Heart left ventricle (tissue), 16 donors: Measurements from ENCODE around the gene WSB1. TPM values are rescaled to one million over a fixed set of nuclear protein-coding genes. Genes with fewer than 3 reads are reported as not detected.

Experiments used
- ATAC-seq, 4 donors: fragments of 200-7000 bp; cut with Tn5 transposase; one replicate each; pipeline ENCODE4 v1.9.1; 2020 to 2022; ENCODE audit warnings: moderate library complexity in 4 of 4, mild to moderate bottlenecking in 3 of 4, moderate number of reproducible peaks in 1 of 4
- DNase-seq, 5 donors: peaks; one replicate each; pipeline ENCODE4 v3.0.0-alpha.2; 2020
- H3K27ac ChIP-seq, 12 donors: fragments of 200-600 bp; sonication (generic) in 4 of 12; one replicate each; pipeline versions ENCODE4 v1.5.0 to v1.8.0; 2016 to 2022; ENCODE audit warnings: mild to moderate bottlenecking in 2 of 12
- H3K27me3 ChIP-seq, 9 donors: fragments of 200-600 bp; sonication (generic) in 2 of 9; one replicate each; pipeline versions ENCODE4 v1.5.1 to v1.8.0; 2016 to 2022; ENCODE audit warnings: mild to moderate bottlenecking in 3 of 9
- H3K36me3 ChIP-seq, 9 donors: fragments of 200-600 bp; sonication (generic) in 2 of 9; one replicate each; pipeline versions ENCODE4 v1.5.0 to v1.8.0; 2018 to 2022; ENCODE audit warnings: mild to moderate bottlenecking in 2 of 9
- H3K4me1 ChIP-seq, 12 donors: fragments of 200-600 bp; sonication (generic) in 4 of 12; one replicate each; pipeline versions ENCODE4 v1.5.0 to v1.8.0; 2016 to 2022; ENCODE audit warnings: mild to moderate bottlenecking in 3 of 12
- H3K4me3 ChIP-seq, 12 donors: fragments of 200-600 bp; sonication (generic) in 4 of 12; one replicate each; pipeline versions ENCODE4 v1.5.0 to v1.8.0; 2017 to 2022; ENCODE audit warnings: mild to moderate bottlenecking in 9 of 12, moderate library complexity in 4 of 12
- H3K9me3 ChIP-seq, 12 donors: fragments of 200-600 bp; sonication (generic) in 4 of 12; one replicate each; pipeline versions ENCODE4 v1.5.0 to v1.8.0; 2016 to 2022; ENCODE audit warnings: mild to moderate bottlenecking in 1 of 12
- CTCF ChIP-seq, 12 donors: fragments of 200-600 bp; sonication (generic) in 4 of 12; IDR thresholded peaks; one replicate each; pipeline versions ENCODE4 v1.5.0 to v1.8.0; 2018 to 2022; ENCODE audit warnings: antibody characterized with exemption in 12 of 12, mild to moderate bottlenecking in 5 of 12
- POLR2A ChIP-seq, 2 donors: fragments of 450-650 bp; IDR thresholded peaks; one replicate each; pipeline ENCODE4 v1.6.1; 2017; ENCODE audit warnings: antibody characterized with exemption in 2 of 2, mild to moderate bottlenecking in 2 of 2, moderate library complexity in 2 of 2
- WGBS, 4 donors: extraction: QIAGEN DNeasy Blood & Tissue Kit in 2 of 4; methylation state at CpG; one replicate each; pipeline versions ENCODE4 v1.1.5 to v1.1.7; 2013 to 2018; 5-methylcytosine and 5-hydroxymethylcytosine counted together
- intact Hi-C, 10 donors: fragments of 100-400 bp; cut with DNase I; formaldehyde crosslinking; loops; one replicate each; pipeline versions ENCODE4 v1.11.1 to v1.14.2; 2022
- polyA plus RNA-seq, 2 donors: library from polyadenylated mRNA; stranded (reverse); fragments of 200-250 nt; gene quantifications; one replicate each; pipeline ENCODE4 v1.2.3, GENCODE V29; 2013
- total RNA-seq, 9 donors: library from RNA; depleted of rRNA in 2 of 9; stranded (reverse); fragments of >200 nt in 2 of 9; fragmentation: NEBNext Ultra II Directional in 3 of 9; extraction: Animal tissue kit (Norgen Biotek cat#: 25700) in 3 of 9; gene quantifications; one replicate each; pipeline versions ENCODE4 v1.1.0 to v1.2.4, GENCODE V29; 2016 to 2023
- donor health status: ischemic (EF 13 %, LVEDD 7.1; RV severe dilation, severe dysfunction).
- donor health status: healthy with polysubstance abuse.
- donor health status: DM: no; HTN: yes; CAD: no.
- donor health status: DM: no; HTN: no; CAD: no.
- donor health status: ischemic (EF 25% LVEDD 6.9; RV normal size, moderate dysfunction).
- donor health status: ischemic (EF 25% LVEDD 5.7; RV mildly dilated, moderate dysfunction).
- donor health status: healthy.
- donor health status: DM: yes; HTN: yes; CAD: no.
- donor health status: ischemic (EF 35%, LVEDD 5.7; RV mildly dilated, moderate dysfunction).
- donor health status: nonischemic (EF 11% LVEDD 7.7; RV severe dilation, severe dysfunction).
- donor health status: DM: yes; HTN: yes; CAD: no.
- donor health status: PGD.
- donor health status: ischemic (EF 29% LVEDD 5.4; RV normal size, mild dysfunction).
- donor health status: nonischemic (EF 23%, LVEDD 6.1; RV moderate dilation, normal function).

WSB1 gene
- total and polyA plus RNA-seq, 11 donors, result 22.3 to 119 (median 56.2) TPM

- 65 to 78% (median 72%) methylated on average over 17 of the region's 17 CpGs for WGBS, 4 donors
- DNase-seq (no peak), ATAC-seq (no peak)
- peak overlapping the region in 1 of 12 donors; percentile 62 for H3K27ac ChIP-seq
- peaks cover 0 to 48% (median 27%) of the 10 kb centered on the region in 12 donors for H3K4me1 ChIP-seq
- no peak overlapping the region for H3K4me3 ChIP-seq
- H3K36me3 ChIP-seq, result no peaks in the 10 kb centered on the region
- peaks cover 0 to 2% (median 0%) of the 10 kb centered on the region in 12 donors for H3K9me3 ChIP-seq
- intact Hi-C loops, result loop anchor here in 1 of 10 donors (5.0 kb wide), 1 partner anchor 103 kb away; no protein-coding TSS in a partner anchor
- no peak for TF ChIP-seq CTCF (IDR thresholded peaks at IDR 0.05)
- no peaks in the 10 kb centered on the region for H3K27me3 ChIP-seq
These were observed 51.4 kb downstream of the WSB1 start for GRCh38 chr17:27345141-27345904.

GRCh38 chr17:27346228-27346899, 52.5 kb downstream of the WSB1 start:
- no peak for ATAC-seq

GRCh38 chr17:27348196-27348595, 54.3 kb downstream of the WSB1 start:
- DNase-seq (no peak), ATAC-seq (no peak)
- Histone ChIP-seq H3K27me3 (no peaks in the 10 kb centered on the region), H3K27ac (peak overlapping the region in 3 of 12 donors; percentile 60 to 84 (median 68)), H3K36me3 (no peaks in the 10 kb centered on the region), H3K9me3 (peaks cover 0 to 6% (median 0%) of the 10 kb centered on the region in 12 donors), H3K4me1 (peaks cover 0 to 45% (median 28%) of the 10 kb centered on the region in 12 donors), H3K4me3 (peak overlapping the region in 1 of 12 donors; percentile 60)
- WGBS, 4 donors, result 70 to 81% (median 76%) methylated on average over 2 of the region's 2 CpGs
- TF ChIP-seq CTCF (IDR thresholded peaks at IDR 0.05) (no peak), POLR2A (IDR thresholded peaks at IDR 0.05) (no peak)
- intact Hi-C loops, result loop anchor here in 1 of 10 donors (5.0 kb wide), 1 partner anchor 106 kb away; no protein-coding TSS in a partner anchor

More at GRCh38 chr17:27346228-27346899, 52.5 kb downstream of the WSB1 start:
- Histone ChIP-seq H3K4me3 (no peak overlapping the region), H3K9me3 (peaks cover 0 to 6% (median 0%) of the 10 kb centered on the region in 12 donors), H3K27ac (peak overlapping the region in 2 of 12 donors; percentile 10 to 17), H3K36me3 (no peaks in the 10 kb centered on the region), H3K27me3 (no peaks in the 10 kb centered on the region), H3K4me1 (peaks cover 0 to 39% (median 20%) of the 10 kb centered on the region in 12 donors)
- intact Hi-C loops, result loop anchor here in 1 of 10 donors (5.0 kb wide), 1 partner anchor 104 kb away; no protein-coding TSS in a partner anchor
- TF ChIP-seq CTCF (IDR thresholded peaks at IDR 0.05), result no peak
- no peak for TF ChIP-seq POLR2A (IDR thresholded peaks at IDR 0.05)
- DNase-seq, result no peak
- WGBS, 4 donors, result 87 to 91% (median 88%) methylated on average over 8 of the region's 8 CpGs
